Hepatocyte (in vitro differentiated cells): ENCODE results near the gene SLX9. TPM values are rescaled to one million over a fixed set of nuclear protein-coding genes. Genes with fewer than 3 reads are reported as not detected.
A peak's percentile ranks its signal among the peaks of the same experiment; 100 is the strongest.

Experiments used
- DNase-seq: peaks from one replicate; pipeline ENCODE4 v3.0.0-alpha.2; 2016; ENCODE audit warnings: low spot score
- H2AFZ ChIP-seq: fragments of 200-600 bp; sonication (generic); 2 replicates; pipeline ENCODE4 v1.6.0; 2016; ENCODE audit warnings: antibody characterized with exemption, mild to moderate bottlenecking
- H3K27ac ChIP-seq: fragments of 200-600 bp; sonication (generic); 2 replicates; pipeline ENCODE4 v1.5.1; 2016; ENCODE audit warnings: mild to moderate bottlenecking
- H3K27me3 ChIP-seq: fragments of 200-600 bp; sonication (generic); 2 replicates; pipeline ENCODE4 v1.6.1; 2016
- H3K36me3 ChIP-seq: fragments of 200-600 bp; sonication (generic); replicated peaks from 2 replicates; pipeline ENCODE4 v1.5.1; 2016; ENCODE audit warnings: low read depth; ENCODE audit not compliant: insufficient read depth
- H3K4me1 ChIP-seq: fragments of 200-600 bp; sonication (generic); 2 replicates; pipeline ENCODE4 v1.5.1; 2016; ENCODE audit warnings: mild to moderate bottlenecking, moderate library complexity; ENCODE audit not compliant: insufficient read depth
- H3K4me2 ChIP-seq: fragments of 200-600 bp; sonication (generic); 2 replicates; pipeline ENCODE4 v1.6.0; 2016
- H3K4me3 ChIP-seq: fragments of 200-600 bp; sonication (generic); 2 replicates; pipeline ENCODE4 v1.5.1; 2016; ENCODE audit warnings: mild to moderate bottlenecking
- H3K79me2 ChIP-seq: fragments of 200-600 bp; sonication (generic); 2 replicates; pipeline ENCODE4 v1.6.0; 2017; ENCODE audit warnings: mild to moderate bottlenecking
- H3K9me2 ChIP-seq: fragments of 200-600 bp; sonication (generic); replicated peaks from 2 replicates; pipeline ENCODE4 v1.6.0; 2017; ENCODE audit warnings: mild to moderate bottlenecking; ENCODE audit not compliant: insufficient read depth
- H3K9me3 ChIP-seq: fragments of 200-600 bp; sonication (generic); 2 replicates; pipeline ENCODE4 v1.5.1; 2016; ENCODE audit warnings: low read depth, mild to moderate bottlenecking
- H4K20me1 ChIP-seq: fragments of 200-600 bp; sonication (generic); 2 replicates; pipeline ENCODE4 v1.6.0; 2016; ENCODE audit warnings: mild to moderate bottlenecking; ENCODE audit not compliant: insufficient read depth, poor library complexity, severe bottlenecking
- EZH2 ChIP-seq: fragments of 200-600 bp; sonication (generic); IDR thresholded peaks from 2 replicates; pipeline ENCODE4 v1.6.1; 2016; ENCODE audit warnings: antibody characterized with exemption, mild to moderate bottlenecking, borderline replicate concordance
- EZH2phosphoT487 ChIP-seq: fragments of 200-600 bp; sonication (generic); IDR thresholded peaks from one replicate; pipeline ENCODE4 v1.6.1; 2018; ENCODE audit warnings: antibody characterized with exemption, mild to moderate bottlenecking, low read depth, moderate library complexity; ENCODE audit not compliant: unreplicated experiment, severe bottlenecking
- WGBS: methylation state at CpG from one replicate; pipeline ENCODE4 v1.1.6; 2016; ENCODE audit warnings: low lambda C conversion rate; ENCODE audit errors: missing lambda C conversion rate; 5-methylcytosine and 5-hydroxymethylcytosine counted together
- polyA plus RNA-seq: library from polyadenylated mRNA; unstranded; fragments of >200 nt; fragmentation: Nextera tagmentation; extraction: Ambion mirVana; gene quantifications from 2 replicates; pipeline ENCODE4 v1.2.1, GENCODE V29; 2016
- total RNA-seq: library from RNA; depleted of rRNA; stranded (reverse); fragments of >200 nt; gene quantifications from 2 replicates; pipeline ENCODE4 v1.2.3, GENCODE V29; 2014
- TF ChIP-seq, protein P1 (sequence below): fragments of 200-600 bp; sonication (generic); IDR thresholded peaks from 2 replicates; pipeline ENCODE4 v1.5.1; 2016; ENCODE audit warnings: antibody characterized with exemption, mild to moderate bottlenecking; ENCODE audit not compliant: poor library complexity

Gene SLX9
- total and polyA plus RNA-seq, 2 experiments from 2014 or later = 16.3 to 33.2 TPM

- Histone ChIP-seq H3K79me2 (no peaks in the 10 kb centered on the region), H3K27ac (no peak overlapping the region), H3K4me2 (no peak overlapping the region), H3K4me3 (no peak overlapping the region), H3K4me1 (no peaks in the 10 kb centered on the region), H3K27me3 (peaks cover 12% of the 10 kb centered on the region), H3K36me3 (no peaks in the 10 kb centered on the region), H2AFZ (no peak overlapping the region), H4K20me1 (no peaks in the 10 kb centered on the region), H3K9me3 (no peaks in the 10 kb centered on the region), H3K9me2 (no peaks in the 10 kb centered on the region)
- no peak for TF ChIP-seq EZH2phosphoT487
- TF ChIP-seq, protein P1, sequence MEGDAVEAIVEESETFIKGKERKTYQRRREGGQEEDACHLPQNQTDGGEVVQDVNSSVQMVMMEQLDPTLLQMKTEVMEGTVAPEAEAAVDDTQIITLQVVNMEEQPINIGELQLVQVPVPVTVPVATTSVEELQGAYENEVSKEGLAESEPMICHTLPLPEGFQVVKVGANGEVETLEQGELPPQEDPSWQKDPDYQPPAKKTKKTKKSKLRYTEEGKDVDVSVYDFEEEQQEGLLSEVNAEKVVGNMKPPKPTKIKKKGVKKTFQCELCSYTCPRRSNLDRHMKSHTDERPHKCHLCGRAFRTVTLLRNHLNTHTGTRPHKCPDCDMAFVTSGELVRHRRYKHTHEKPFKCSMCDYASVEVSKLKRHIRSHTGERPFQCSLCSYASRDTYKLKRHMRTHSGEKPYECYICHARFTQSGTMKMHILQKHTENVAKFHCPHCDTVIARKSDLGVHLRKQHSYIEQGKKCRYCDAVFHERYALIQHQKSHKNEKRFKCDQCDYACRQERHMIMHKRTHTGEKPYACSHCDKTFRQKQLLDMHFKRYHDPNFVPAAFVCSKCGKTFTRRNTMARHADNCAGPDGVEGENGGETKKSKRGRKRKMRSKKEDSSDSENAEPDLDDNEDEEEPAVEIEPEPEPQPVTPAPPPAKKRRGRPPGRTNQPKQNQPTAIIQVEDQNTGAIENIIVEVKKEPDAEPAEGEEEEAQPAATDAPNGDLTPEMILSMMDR = no peak
- no peak for TF ChIP-seq EZH2
- no peak for DNase-seq
- 86% methylated on average over 15 of the region's 15 CpGs for WGBS
Measured at GRCh38 chr21:44917446-44918106, 22.3 kb upstream of the SLX9 start.

DNA sequence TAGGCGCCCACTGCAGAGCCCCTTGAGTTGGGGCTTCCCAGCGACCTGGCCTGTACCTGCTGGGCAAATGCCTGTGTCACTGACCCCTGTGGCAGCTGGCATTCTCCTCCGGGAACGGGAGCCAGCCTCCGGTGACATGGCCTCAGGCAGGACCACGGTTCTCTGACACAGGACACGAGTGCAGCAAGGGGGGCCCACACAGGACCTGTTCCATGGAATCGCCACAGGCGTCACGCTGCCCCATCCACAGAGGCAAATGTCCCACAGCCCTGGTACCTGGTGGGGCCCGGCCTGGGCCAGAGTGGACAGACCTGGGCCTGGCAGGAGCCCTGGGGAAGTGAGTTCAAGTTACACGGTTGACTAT, 21.7 kb upstream of the SLX9 start:
- H3K27ac ChIP-seq = no peak overlapping the region
- TF ChIP-seq EZH2 (no peak), EZH2phosphoT487 (no peak)
- TF ChIP-seq, protein P1 = no peak
- 87% methylated on average over 12 of the region's 12 CpGs for WGBS

DNA sequence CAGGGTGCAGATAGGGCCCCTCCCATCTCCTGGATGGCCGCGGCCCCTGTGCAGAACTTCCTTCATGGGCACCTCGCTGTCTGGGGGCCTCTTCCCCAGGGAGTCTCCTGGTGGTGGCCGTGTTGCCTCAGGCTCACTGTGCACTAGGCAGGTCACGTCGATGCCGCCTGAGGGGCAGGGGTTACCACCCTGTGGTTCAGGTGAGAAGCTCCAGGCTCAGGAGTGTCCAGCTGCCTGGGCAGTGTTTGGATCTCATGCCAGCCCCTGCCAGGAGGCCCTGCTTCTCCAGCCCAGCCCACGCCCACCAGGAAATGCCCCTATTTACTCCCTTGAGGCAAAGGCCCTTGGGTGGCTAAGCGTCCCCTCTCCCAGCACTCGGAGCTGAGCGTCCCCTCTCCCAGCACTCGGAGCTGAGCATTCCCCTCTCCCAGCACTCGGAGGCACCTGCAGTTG, 21.2 kb upstream of the SLX9 start:
- DNase-seq = no peak
- no peak overlapping the region for H3K4me3 ChIP-seq
- H3K36me3 ChIP-seq = no peaks in the 10 kb centered on the region
- no peaks in the 10 kb centered on the region for H3K9me2 ChIP-seq
- H4K20me1 ChIP-seq = no peaks in the 10 kb centered on the region
- H2AFZ ChIP-seq = no peak overlapping the region
- peaks cover 22% of the 10 kb centered on the region for H3K27me3 ChIP-seq
- no peaks in the 10 kb centered on the region for H3K4me1 ChIP-seq
- WGBS = 68% methylated on average over 13 of the region's 13 CpGs
- no peak overlapping the region for H3K27ac ChIP-seq
- no peaks in the 10 kb centered on the region for H3K9me3 ChIP-seq
- H3K79me2 ChIP-seq = no peaks in the 10 kb centered on the region
- peak overlapping the region; percentile 56 for H3K4me2 ChIP-seq
- no peak for TF ChIP-seq EZH2
- no peak for TF ChIP-seq EZH2phosphoT487
- TF ChIP-seq, protein P1 = no peak

More for the DNA sequence above, 21.7 kb upstream of the SLX9 start:
- H3K4me1 ChIP-seq = no peaks in the 10 kb centered on the region
- H3K27me3 ChIP-seq = peaks cover 17% of the 10 kb centered on the region
- no peak overlapping the region for H2AFZ ChIP-seq
- H3K4me2 ChIP-seq = no peak overlapping the region
- H3K79me2 ChIP-seq = no peaks in the 10 kb centered on the region
- H3K36me3 ChIP-seq = no peaks in the 10 kb centered on the region
- H4K20me1 ChIP-seq = no peaks in the 10 kb centered on the region
- H3K9me2 ChIP-seq = no peaks in the 10 kb centered on the region
- no peak for DNase-seq
- no peaks in the 10 kb centered on the region for H3K9me3 ChIP-seq
- no peak overlapping the region for H3K4me3 ChIP-seq
